ENCODE data around the gene DXO.
A peak's percentile ranks its signal among the peaks of the same experiment; 100 is the strongest.
"Not testable (repeated sequence)": the region's sequence is repeated elsewhere in the genome, so short reads cannot be mapped to it uniquely, and the experiment has no call there.

DXO gene

GRCh38 chr6:31954511-31954910 is 17.4 kb downstream of the DXO start:
- no peak for DNase-seq

GRCh38 chr6:31952890-31953289 is 19.0 kb downstream of the DXO start:
- no peak for DNase-seq

- DNase-seq = peak; percentile 31 to 39
These were observed 19.7 kb downstream of the DXO start for GRCh38 chr6:31952140-31952805.

- DNase-seq = no peak
These were observed 21.9 kb downstream of the DXO start for GRCh38 chr6:31949926-31950548.

GRCh38 chr6:31948753-31949413 is 23.1 kb downstream of the DXO start:
- no peak for DNase-seq

- no peak for DNase-seq
These were observed 23.6 kb downstream of the DXO start for GRCh38 chr6:31948306-31948705.

- DNase-seq = no peak
These were observed 24.1 kb downstream of the DXO start for GRCh38 chr6:31947864-31948263.

- no peak for DNase-seq
These were observed 24.8 kb downstream of the DXO start for GRCh38 chr6:31947070-31947675.

GRCh38 chr6:31946370-31946885 is 25.5 kb downstream of the DXO start:
- DNase-seq = no peak

GRCh38 chr6:31945507-31946369 is 26.2 kb downstream of the DXO start, which contains the start of gene CFB:
Gene CFB, plus strand, starts transcription at chr6:31946095. Its CDS starts 127 bp downstream, at chr6:31946222.
- DNase-seq = no peak

GRCh38 chr6:31945154-31945506 is 26.8 kb downstream of the DXO start:
- DNase-seq = no peak

GRCh38 chr6:31943742-31944141 is 28.2 kb downstream of the DXO start:
- DNase-seq = no peak

GRCh38 chr6:31940256-31940664 is 31.7 kb downstream of the DXO start:
- DNase-seq = no peak

- no peak for DNase-seq
These were observed 36.1 kb downstream of the DXO start for GRCh38 chr6:31935823-31936222.

GRCh38 chr6:31935021-31935420 is 36.9 kb downstream of the DXO start:
- DNase-seq = no peak

GRCh38 chr6:31933537-31933936 is 38.4 kb downstream of the DXO start:
- DNase-seq = no peak

- not testable (repeated sequence) for DNase-seq
These were observed 39.8 kb downstream of the DXO start for GRCh38 chr6:31932137-31932536.

GRCh38 chr6:31930962-31931361 is 41.0 kb downstream of the DXO start:
- DNase-seq = no peak

- DNase-seq = no peak
These were observed 43.3 kb downstream of the DXO start for GRCh38 chr6:31928672-31928939.

GRCh38 chr6:31927863-31928671 is 43.9 kb downstream of the DXO start:
- DNase-seq = no peak

- DNase-seq = no peak
These were observed 44.6 kb downstream of the DXO start, which contains the start of gene C2 for GRCh38 chr6:31927242-31927862. Gene C2, plus strand, starts transcription at chr6:31927717. Its CDS starts 36 bp downstream, at chr6:31927753.
